Suprapubic skin (tissue), 3 donors: ENCODE results near the gene EPB41L4B.

Experiments used
- POLR2AphosphoS5 ChIP-seq, 3 donors: sonication (generic); formaldehyde crosslinking; IDR thresholded peaks; one replicate each; pipeline ENCODE4 v1.6.1; 2017; ENCODE audit warnings: antibody characterized with exemption in 3 of 3
- TF ChIP-seq, protein P1 (sequence below), 2 donors: fragments of 200-600 bp in 1 of 2; fragments of 450-650 bp in 1 of 2; sonication (generic) in 1 of 2; IDR thresholded peaks; one replicate each; pipeline ENCODE4 v1.5.1; 2016 to 2019; ENCODE audit warnings: antibody characterized with exemption in 2 of 2, mild to moderate bottlenecking in 1 of 2, moderate library complexity in 1 of 2

- TF ChIP-seq, protein P1, sequence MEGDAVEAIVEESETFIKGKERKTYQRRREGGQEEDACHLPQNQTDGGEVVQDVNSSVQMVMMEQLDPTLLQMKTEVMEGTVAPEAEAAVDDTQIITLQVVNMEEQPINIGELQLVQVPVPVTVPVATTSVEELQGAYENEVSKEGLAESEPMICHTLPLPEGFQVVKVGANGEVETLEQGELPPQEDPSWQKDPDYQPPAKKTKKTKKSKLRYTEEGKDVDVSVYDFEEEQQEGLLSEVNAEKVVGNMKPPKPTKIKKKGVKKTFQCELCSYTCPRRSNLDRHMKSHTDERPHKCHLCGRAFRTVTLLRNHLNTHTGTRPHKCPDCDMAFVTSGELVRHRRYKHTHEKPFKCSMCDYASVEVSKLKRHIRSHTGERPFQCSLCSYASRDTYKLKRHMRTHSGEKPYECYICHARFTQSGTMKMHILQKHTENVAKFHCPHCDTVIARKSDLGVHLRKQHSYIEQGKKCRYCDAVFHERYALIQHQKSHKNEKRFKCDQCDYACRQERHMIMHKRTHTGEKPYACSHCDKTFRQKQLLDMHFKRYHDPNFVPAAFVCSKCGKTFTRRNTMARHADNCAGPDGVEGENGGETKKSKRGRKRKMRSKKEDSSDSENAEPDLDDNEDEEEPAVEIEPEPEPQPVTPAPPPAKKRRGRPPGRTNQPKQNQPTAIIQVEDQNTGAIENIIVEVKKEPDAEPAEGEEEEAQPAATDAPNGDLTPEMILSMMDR (IDR thresholded peaks at IDR 0.05), result no peak
- no peak for TF ChIP-seq POLR2AphosphoS5 (IDR thresholded peaks at IDR 0.05)
Measured at GRCh38 chr9:109198736-109199382, 122.0 kb downstream of the EPB41L4B start.
